A549 (cell line): Measurements from ENCODE around the gene NCAPD2. TPM values are rescaled to one million over a fixed set of nuclear protein-coding genes. Genes with fewer than 3 reads are reported as not detected.
A peak's percentile ranks its signal among the peaks of the same experiment; 100 is the strongest.

Experiments used
- ATAC-seq, 2 experiments: fragments of 200-7000 bp in 1 of 2; fragments of >200 bp in 1 of 2; cut with Nextera tagmentation in 1 of 2; cut with Tn5 transposase in 1 of 2; 3 replicates each; pipeline versions ENCODE4 v1.8.0 to v1.9.1; 2018 to 2020; ENCODE audit warnings: mild to moderate bottlenecking in 1 of 2, moderate library complexity in 1 of 2
- CTCF ChIA-PET: fragments of 300-600 bp; sonication (Branson Sonifier 250); formaldehyde crosslinking; extraction: SDS; loops from one replicate; lab custom pipeline; 2021; ENCODE audit warnings: antibody characterized with exemption, inconsistent platforms; lab: Yijun Ruan, JAX
- POLR2A ChIA-PET: fragments of 350-600 bp; formaldehyde crosslinking; extraction: SDS; loops from one replicate; lab custom pipeline; 2021; ENCODE audit warnings: antibody characterized with exemption, inconsistent platforms; lab: Yijun Ruan, JAX
- DNase-seq, 2 experiments: peaks; one replicate each; pipeline versions ENCODE4 v3.0.0 to v3.0.0-alpha.2; 2011 to 2016; ENCODE audit warnings: low read depth in 1 of 2, low spot score in 1 of 2
- FAIRE-seq: peaks from 2 replicates; lab custom pipeline; 2011; peaks lifted over from hg19 to GRCh38; lab: Jason Lieb, UNC
- H3K27ac ChIP-seq, 2 experiments: fragments of >200 bp; sonication (Bioruptor Twin); formaldehyde crosslinking; 3 replicates each; pipeline ENCODE4 v1.5.1; 2016 to 2017
- H3K4me1 ChIP-seq: fragments of >200 bp; sonication (Bioruptor Twin); formaldehyde crosslinking; 3 replicates; pipeline ENCODE4 v1.6.1; 2016
- H3K4me2 ChIP-seq: fragments of >200 bp; sonication (Bioruptor Twin); formaldehyde crosslinking; 3 replicates; pipeline ENCODE4 v1.6.1; 2016
- H3K4me3 ChIP-seq: fragments of >200 bp; sonication (Bioruptor Twin); formaldehyde crosslinking; 3 replicates; pipeline ENCODE4 v1.5.1; 2016
- H3K9me3 ChIP-seq: fragments of >200 bp; sonication (Bioruptor Twin); formaldehyde crosslinking; 3 replicates; pipeline ENCODE4 v1.6.1; 2016
- CBX8 ChIP-seq: fragments of 200-600 bp; sonication (generic); IDR thresholded peaks from 2 replicates; pipeline ENCODE4 v1.6.1; 2016
- EP300 ChIP-seq, 2 experiments: fragments of >200 bp; sonication (Bioruptor Twin); formaldehyde crosslinking; IDR thresholded peaks; 2 replicates in 1 of 2; 3 replicates in 1 of 2; pipeline ENCODE4 v1.6.1; 2016 to 2017
- ESRRA ChIP-seq: fragments of 150-350 bp; IDR thresholded peaks from 2 replicates; pipeline ENCODE4 v1.6.1; 2014; ENCODE audit warnings: mild to moderate bottlenecking, low read length, borderline replicate concordance
- FOSB ChIP-seq: fragments of 250-450 bp; sonication (Bioruptor Pico); IDR thresholded peaks from 2 replicates; pipeline ENCODE4 v1.5.0; 2020; ENCODE audit warnings: mild to moderate bottlenecking, moderate library complexity
- GATA3 ChIP-seq: IDR thresholded peaks from 2 replicates; pipeline ENCODE4 v1.6.1; 2012; ENCODE audit warnings: borderline replicate concordance
- HEYL ChIP-seq: fragments of 250-450 bp; sonication (Bioruptor Pico); IDR thresholded peaks from 2 replicates; pipeline ENCODE4 v1.8.0; 2021; ENCODE audit warnings: mild to moderate bottlenecking, moderate library complexity
- HOXA7 ChIP-seq: fragments of 250-450 bp; sonication (Bioruptor Pico); IDR thresholded peaks from 2 replicates; pipeline ENCODE4 v1.5.0; 2020; ENCODE audit warnings: mild to moderate bottlenecking, moderate library complexity
- HOXB5 ChIP-seq: fragments of 250-450 bp; sonication (Bioruptor Pico); IDR thresholded peaks from 2 replicates; pipeline ENCODE4 v1.5.0; 2020; ENCODE audit warnings: mild to moderate bottlenecking, moderate library complexity
- JUN ChIP-seq, 2 experiments: fragments of >200 bp; sonication (Bioruptor Twin); formaldehyde crosslinking; IDR thresholded peaks; 2 replicates in 1 of 2; 3 replicates in 1 of 2; pipeline ENCODE4 v1.6.1; 2016 to 2017
- JUNB ChIP-seq: fragments of >200 bp; sonication (Bioruptor Twin); formaldehyde crosslinking; IDR thresholded peaks from 2 replicates; pipeline ENCODE4 v1.6.1; 2016
- KDM5A ChIP-seq: fragments of 200-600 bp; sonication (generic); IDR thresholded peaks from 2 replicates; pipeline ENCODE4 v1.6.1; 2016; ENCODE audit warnings: antibody characterized with exemption, mild to moderate bottlenecking
- MAFK ChIP-seq: fragments of 450-650 bp; IDR thresholded peaks from 2 replicates; pipeline ENCODE4 v1.6.1; 2014; ENCODE audit not compliant: partially characterized antibody
- PHF8 ChIP-seq: fragments of 200-600 bp; sonication (generic); IDR thresholded peaks from 2 replicates; pipeline ENCODE4 v1.6.1; 2016; ENCODE audit warnings: low read depth, mild to moderate bottlenecking, antibody characterized with exemption, moderate library complexity, borderline replicate concordance
- POLR2A ChIP-seq: IDR thresholded peaks from 2 replicates; pipeline ENCODE4 v1.6.1; 2012; ENCODE audit warnings: mild to moderate bottlenecking, low read length
- POLR2AphosphoS2 ChIP-seq: conservative IDR thresholded peaks from 2 replicates; pipeline ENCODE4 v1.6.1; 2012; ENCODE audit warnings: low read length, improper control_type of control experiment, inconsistent platforms
- RARB ChIP-seq: fragments of 250-450 bp; sonication (Bioruptor Pico); IDR thresholded peaks from 2 replicates; pipeline ENCODE4 v1.8.0; 2021; ENCODE audit warnings: mild to moderate bottlenecking, moderate library complexity
- RCOR1 ChIP-seq: fragments of 150-350 bp; IDR thresholded peaks from 2 replicates; pipeline ENCODE4 v1.6.1; 2014; ENCODE audit warnings: antibody characterized with exemption, low read length, low read depth
- RFX5 ChIP-seq: fragments of 450-650 bp; IDR thresholded peaks from 2 replicates; pipeline ENCODE4 v1.7.1; 2014; ENCODE audit warnings: antibody characterized with exemption, mild to moderate bottlenecking, moderate library complexity
- RNF2 ChIP-seq: fragments of 200-600 bp; sonication (generic); IDR thresholded peaks from 2 replicates; pipeline ENCODE4 v1.6.1; 2016; ENCODE audit warnings: low read depth, mild to moderate bottlenecking, antibody characterized with exemption, moderate library complexity, borderline replicate concordance
- SMC3 ChIP-seq: fragments of >200 bp; sonication (Bioruptor Twin); formaldehyde crosslinking; IDR thresholded peaks from 3 replicates; pipeline ENCODE4 v1.6.1; 2018; ENCODE audit warnings: inconsistent platforms
- TP53 ChIP-seq: fragments of 250-450 bp; sonication (Bioruptor Pico); IDR thresholded peaks from 2 replicates; pipeline ENCODE4 v1.5.0; 2021; ENCODE audit warnings: mild to moderate bottlenecking, moderate library complexity
- ZFP36 ChIP-seq: fragments of 450-650 bp; IDR thresholded peaks from 2 replicates; pipeline ENCODE4 v1.6.1; 2014; ENCODE audit warnings: borderline replicate concordance; ENCODE audit not compliant: partially characterized antibody
- WGBS: methylation state at CpG from one replicate; pipeline ENCODE4 v1.1.6; 2017; ENCODE audit errors: missing lambda C conversion rate; 5-methylcytosine and 5-hydroxymethylcytosine counted together
- polyA plus RNA-seq, 4 experiments: library from polyadenylated mRNA; depleted of rRNA in 3 of 4; stranded (reverse); fragments of >200 nt; fragmentation: RNase III in 1 of 4; extraction: RNeasy Plus Mini Kit Qiagen cat#74134 plus additional on column Dnase treatment in 1 of 4; gene quantifications; 2 replicates in 3 of 4; 3 replicates in 1 of 4; pipeline ENCODE4 v1.2.3, GENCODE V29; 2011 to 2017
- TF ChIP-seq, protein P1 (sequence below): fragments of 200-600 bp; sonication (generic); IDR thresholded peaks from 2 replicates; pipeline ENCODE4 v1.6.1; 2016; ENCODE audit warnings: antibody characterized with exemption, mild to moderate bottlenecking, moderate library complexity
- TF ChIP-seq, protein P2 (sequence below): fragments of >200 bp; sonication (Bioruptor Twin); formaldehyde crosslinking; IDR thresholded peaks from 3 replicates; pipeline ENCODE4 v1.6.1; 2016

The NCAPD2 gene
- polyA plus RNA-seq, 2 of the 4 experiments (the other 2 are of a cell fraction): 82.0 to 130 TPM

DNA sequence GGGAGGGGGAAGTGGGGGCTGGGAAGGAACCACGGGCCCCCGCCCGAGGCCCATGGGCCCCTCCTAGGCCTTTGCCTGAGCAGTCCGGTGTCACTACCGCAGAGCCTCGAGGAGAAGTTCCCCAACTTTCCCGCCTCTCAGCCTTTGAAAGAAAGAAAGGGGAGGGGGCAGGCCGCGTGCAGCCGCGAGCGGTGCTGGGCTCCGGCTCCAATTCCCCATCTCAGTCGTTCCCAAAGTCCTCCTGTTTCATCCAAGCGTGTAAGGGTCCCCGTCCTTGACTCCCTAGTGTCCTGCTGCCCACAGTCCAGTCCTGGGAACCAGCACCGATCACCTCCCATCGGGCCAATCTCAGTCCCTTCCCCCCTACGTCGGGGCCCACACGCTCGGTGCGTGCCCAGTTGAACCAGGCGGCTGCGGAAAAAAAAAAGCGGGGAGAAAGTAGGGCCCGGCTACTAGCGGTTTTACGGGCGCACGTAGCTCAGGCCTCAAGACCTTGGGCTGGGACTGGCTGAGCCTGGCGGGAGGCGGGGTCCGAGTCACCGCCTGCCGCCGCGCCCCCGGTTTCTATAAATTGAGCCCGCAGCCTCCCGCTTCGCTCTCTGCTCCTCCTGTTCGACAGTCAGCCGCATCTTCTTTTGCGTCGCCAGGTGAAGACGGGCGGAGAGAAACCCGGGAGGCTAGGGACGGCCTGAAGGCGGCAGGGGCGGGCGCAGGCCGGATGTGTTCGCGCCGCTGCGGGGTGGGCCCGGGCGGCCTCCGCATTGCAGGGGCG lies 40.2 kb downstream of the NCAPD2 start, which contains the start of gene GAPDH (continued):
- no peak for TF ChIP-seq KDM5A
- TF ChIP-seq RFX5: peak; percentile 39; the same call in 1 of the 2 replicates
- no peak for TF ChIP-seq CBX8
- no peak for TF ChIP-seq EP300 (IDR thresholded peaks at IDR 0.05)
- TF ChIP-seq, protein P1, sequence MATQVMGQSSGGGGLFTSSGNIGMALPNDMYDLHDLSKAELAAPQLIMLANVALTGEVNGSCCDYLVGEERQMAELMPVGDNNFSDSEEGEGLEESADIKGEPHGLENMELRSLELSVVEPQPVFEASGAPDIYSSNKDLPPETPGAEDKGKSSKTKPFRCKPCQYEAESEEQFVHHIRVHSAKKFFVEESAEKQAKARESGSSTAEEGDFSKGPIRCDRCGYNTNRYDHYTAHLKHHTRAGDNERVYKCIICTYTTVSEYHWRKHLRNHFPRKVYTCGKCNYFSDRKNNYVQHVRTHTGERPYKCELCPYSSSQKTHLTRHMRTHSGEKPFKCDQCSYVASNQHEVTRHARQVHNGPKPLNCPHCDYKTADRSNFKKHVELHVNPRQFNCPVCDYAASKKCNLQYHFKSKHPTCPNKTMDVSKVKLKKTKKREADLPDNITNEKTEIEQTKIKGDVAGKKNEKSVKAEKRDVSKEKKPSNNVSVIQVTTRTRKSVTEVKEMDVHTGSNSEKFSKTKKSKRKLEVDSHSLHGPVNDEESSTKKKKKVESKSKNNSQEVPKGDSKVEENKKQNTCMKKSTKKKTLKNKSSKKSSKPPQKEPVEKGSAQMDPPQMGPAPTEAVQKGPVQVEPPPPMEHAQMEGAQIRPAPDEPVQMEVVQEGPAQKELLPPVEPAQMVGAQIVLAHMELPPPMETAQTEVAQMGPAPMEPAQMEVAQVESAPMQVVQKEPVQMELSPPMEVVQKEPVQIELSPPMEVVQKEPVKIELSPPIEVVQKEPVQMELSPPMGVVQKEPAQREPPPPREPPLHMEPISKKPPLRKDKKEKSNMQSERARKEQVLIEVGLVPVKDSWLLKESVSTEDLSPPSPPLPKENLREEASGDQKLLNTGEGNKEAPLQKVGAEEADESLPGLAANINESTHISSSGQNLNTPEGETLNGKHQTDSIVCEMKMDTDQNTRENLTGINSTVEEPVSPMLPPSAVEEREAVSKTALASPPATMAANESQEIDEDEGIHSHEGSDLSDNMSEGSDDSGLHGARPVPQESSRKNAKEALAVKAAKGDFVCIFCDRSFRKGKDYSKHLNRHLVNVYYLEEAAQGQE: peak; percentile 22; the same call in 1 of the 2 replicates

DNA sequence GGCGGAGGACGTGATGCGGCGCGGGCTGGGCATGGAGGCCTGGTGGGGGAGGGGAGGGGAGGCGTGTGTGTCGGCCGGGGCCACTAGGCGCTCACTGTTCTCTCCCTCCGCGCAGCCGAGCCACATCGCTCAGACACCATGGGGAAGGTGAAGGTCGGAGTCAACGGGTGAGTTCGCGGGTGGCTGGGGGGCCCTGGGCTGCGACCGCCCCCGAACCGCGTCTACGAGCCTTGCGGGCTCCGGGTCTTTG lies 40.7 kb downstream of the NCAPD2 start:
- peak; percentile 53; the same call in 1 of the 2 replicates for TF ChIP-seq HOXA7 (CRISPR knock-in tag)
- TF ChIP-seq, protein P2, sequence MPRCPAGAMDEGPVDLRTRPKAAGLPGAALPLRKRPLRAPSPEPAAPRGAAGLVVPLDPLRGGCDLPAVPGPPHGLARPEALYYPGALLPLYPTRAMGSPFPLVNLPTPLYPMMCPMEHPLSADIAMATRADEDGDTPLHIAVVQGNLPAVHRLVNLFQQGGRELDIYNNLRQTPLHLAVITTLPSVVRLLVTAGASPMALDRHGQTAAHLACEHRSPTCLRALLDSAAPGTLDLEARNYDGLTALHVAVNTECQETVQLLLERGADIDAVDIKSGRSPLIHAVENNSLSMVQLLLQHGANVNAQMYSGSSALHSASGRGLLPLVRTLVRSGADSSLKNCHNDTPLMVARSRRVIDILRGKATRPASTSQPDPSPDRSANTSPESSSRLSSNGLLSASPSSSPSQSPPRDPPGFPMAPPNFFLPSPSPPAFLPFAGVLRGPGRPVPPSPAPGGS: peak; percentile 83; the same call in 2 of the 3 replicates
- TF ChIP-seq FOSB (CRISPR knock-in tag): no peak
- TF ChIP-seq RCOR1: no peak
- TF ChIP-seq ESRRA: 0 out of 2 replicates have a peak, but pooled peaks have one; percentile 58
- TF ChIP-seq JUN (IDR thresholded peaks at IDR 0.05): peak; percentile 72 to 89
- TF ChIP-seq TP53 (CRISPR knock-in tag): no peak
- no peak for TF ChIP-seq MAFK
- TF ChIP-seq PHF8: 0 out of 2 replicates have a peak, but pooled peaks have one; percentile 15
- DNase-seq: peak in 1 of 2 experiments; percentile 21
- peaks cover 53% of the 10 kb centered on the region for H3K4me1 ChIP-seq
- peak in 1 of 2 experiments; percentile 3; a peak in 3 of 6 replicates for ATAC-seq
- peak overlapping the region; percentile 87 for H3K4me2 ChIP-seq
- WGBS: 0% methylated on average over 4 of the region's 25 CpGs
- H3K27ac ChIP-seq: peak overlapping the region; percentile 97 to 100
- ChIA-PET POLR2A (interaction anchor here (0.8 to 3.2 kb wide), 18 partner anchors 11 to 199 kb away, joined by 3 to 42 read pairs (median 6); partner anchors contain the start of genes MRPL51, NCAPD2, NOP2 and TNFRSF1A), CTCF (interaction anchor here (0.6 to 25.9 kb wide), 6 partner anchors 23 to 208 kb away, joined by 3 to 491 read pairs (median 28); partner anchors contain the start of genes IFFO1 and NOP2)
- FAIRE-seq: no peak
- H3K9me3 ChIP-seq: no peaks in the 10 kb centered on the region
- peak overlapping the region; percentile 97 for H3K4me3 ChIP-seq

DNA sequence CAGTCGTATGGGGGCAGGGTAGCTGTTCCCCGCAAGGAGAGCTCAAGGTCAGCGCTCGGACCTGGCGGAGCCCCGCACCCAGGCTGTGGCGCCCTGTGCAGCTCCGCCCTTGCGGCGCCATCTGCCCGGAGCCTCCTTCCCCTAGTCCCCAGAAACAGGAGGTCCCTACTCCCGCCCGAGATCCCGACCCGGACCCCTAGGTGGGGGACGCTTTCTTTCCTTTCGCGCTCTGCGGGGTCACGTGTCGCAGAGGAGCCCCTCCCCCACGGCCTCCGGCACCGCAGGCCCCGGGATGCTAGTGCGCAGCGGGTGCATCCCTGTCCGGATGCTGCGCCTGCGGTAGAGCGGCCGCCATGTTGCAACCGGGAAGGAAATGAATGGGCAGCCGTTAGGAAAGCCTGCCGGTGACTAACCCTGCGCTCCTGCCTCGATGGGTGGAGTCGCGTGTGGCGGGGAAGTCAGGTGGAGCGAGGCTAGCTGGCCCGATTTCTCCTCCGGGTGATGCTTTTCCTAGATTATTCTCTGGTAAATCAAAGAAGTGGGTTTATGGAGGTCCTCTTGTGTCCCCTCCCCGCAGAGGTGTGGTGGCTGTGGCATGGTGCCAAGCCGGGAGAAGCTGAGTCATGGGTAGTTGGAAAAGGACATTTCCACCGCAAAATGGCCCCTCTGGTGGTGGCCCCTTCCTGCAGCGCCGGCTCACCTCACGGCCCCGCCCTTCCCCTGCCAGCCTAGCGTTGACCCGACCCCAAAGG lies 41.2 kb downstream of the NCAPD2 start:
- ChIA-PET CTCF (interaction anchor here (0.6 to 25.9 kb wide), 8 partner anchors 9 to 209 kb away, joined by 3 to 491 read pairs (median 14); partner anchors contain the start of genes IFFO1 and NOP2), POLR2A (interaction anchor here (1.1 to 3.2 kb wide), 11 partner anchors 12 to 199 kb away, joined by 3 to 42 read pairs (median 13); partner anchors contain the start of genes MRPL51, NCAPD2, NOP2 and TNFRSF1A)
- peak; percentile 64 to 71 for DNase-seq
- peak; percentile 23; the same call in 1 of the 2 replicates for TF ChIP-seq RARB
- TF ChIP-seq HEYL (CRISPR knock-in tag): no peak
- TF ChIP-seq HOXB5 (CRISPR knock-in tag): 0 out of 2 replicates have a peak, but pooled peaks have one; percentile 41
- peak; percentile 40; the same call in 1 of the 2 replicates for TF ChIP-seq TP53 (CRISPR knock-in tag)
- no peak for TF ChIP-seq JUNB
- TF ChIP-seq SMC3: no peak
- TF ChIP-seq POLR2A: peak; percentile 18; the same call in 1 of the 2 replicates
- TF ChIP-seq POLR2AphosphoS2: 0 out of 2 replicates have a peak, but pooled peaks have one; percentile 66
- TF ChIP-seq ZFP36: no peak
- TF ChIP-seq, protein P1: 0 out of 2 replicates have a peak, but pooled peaks have one; percentile 21
- TF ChIP-seq GATA3: peak; percentile 8; the same call in 1 of the 2 replicates
- no peak for TF ChIP-seq RNF2

More for the DNA sequence above, 41.2 kb downstream of the NCAPD2 start:
- H3K4me1 ChIP-seq: peaks cover 58% of the 10 kb centered on the region
- ATAC-seq (peak in 1 of 2 experiments; percentile 1; a peak in 3 of 6 replicates), FAIRE-seq (no peak)
- H3K4me3 ChIP-seq: peak overlapping the region; percentile 97
- WGBS: 1% methylated on average over 45 of the region's 52 CpGs
- peak overlapping the region; percentile 97 to 100 for H3K27ac ChIP-seq
- H3K4me2 ChIP-seq: peak overlapping the region; percentile 87
- H3K9me3 ChIP-seq: no peaks in the 10 kb centered on the region
